ENCODE data around the gene SLC4A1.

- TF ChIP-seq CTCF (IDR thresholded peaks at IDR 0.05) (no peak), POLR2A (IDR thresholded peaks at IDR 0.05) (no peak)
These were observed 40.9 kb upstream of the SLC4A1 start for GRCh38 chr17:44308865-44309264.

All from heart left ventricle (tissue), 13 donors.